ENCODE data around the gene CAMTA1. TPM values are rescaled to one million over a fixed set of nuclear protein-coding genes. Genes with fewer than 3 reads are reported as not detected.

The CAMTA1 gene
- total RNA-seq, 1 donor from 2014 or later: 63.8 TPM

DNA sequence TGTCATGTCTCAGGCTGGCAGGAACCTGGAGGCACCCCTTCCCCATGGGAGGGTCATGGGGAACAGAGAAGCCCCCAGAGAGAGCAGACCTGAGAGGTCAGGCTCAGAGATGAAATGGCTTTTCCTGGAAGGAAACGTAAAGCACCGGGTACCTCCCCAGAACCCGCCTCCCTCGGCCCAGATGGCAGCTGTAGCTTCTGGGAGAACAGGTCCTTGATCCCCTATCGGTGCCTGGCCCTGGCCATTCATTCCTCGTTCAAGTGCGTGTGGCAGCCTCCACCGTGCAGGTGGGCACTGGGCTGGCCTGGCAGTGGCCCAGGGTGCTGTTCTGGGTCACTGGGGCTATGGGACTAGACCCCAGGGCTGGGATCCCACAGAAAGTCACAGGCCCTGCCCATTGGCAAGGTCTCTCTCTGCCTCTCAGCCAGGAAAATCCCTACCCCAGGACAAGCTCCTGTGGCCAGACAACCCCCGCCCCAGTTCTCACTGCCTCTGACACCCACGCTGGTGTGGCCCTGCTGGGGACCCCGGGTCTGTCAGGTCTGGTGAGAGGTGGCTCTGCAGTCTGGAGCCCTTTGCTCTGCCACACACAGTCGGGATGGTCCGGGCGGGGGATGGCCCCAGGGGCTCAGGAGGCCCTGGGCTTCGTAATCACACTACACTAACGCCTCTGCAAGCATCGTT lies 802.7 kb downstream of the CAMTA1 start:
- TF ChIP-seq, protein P1, sequence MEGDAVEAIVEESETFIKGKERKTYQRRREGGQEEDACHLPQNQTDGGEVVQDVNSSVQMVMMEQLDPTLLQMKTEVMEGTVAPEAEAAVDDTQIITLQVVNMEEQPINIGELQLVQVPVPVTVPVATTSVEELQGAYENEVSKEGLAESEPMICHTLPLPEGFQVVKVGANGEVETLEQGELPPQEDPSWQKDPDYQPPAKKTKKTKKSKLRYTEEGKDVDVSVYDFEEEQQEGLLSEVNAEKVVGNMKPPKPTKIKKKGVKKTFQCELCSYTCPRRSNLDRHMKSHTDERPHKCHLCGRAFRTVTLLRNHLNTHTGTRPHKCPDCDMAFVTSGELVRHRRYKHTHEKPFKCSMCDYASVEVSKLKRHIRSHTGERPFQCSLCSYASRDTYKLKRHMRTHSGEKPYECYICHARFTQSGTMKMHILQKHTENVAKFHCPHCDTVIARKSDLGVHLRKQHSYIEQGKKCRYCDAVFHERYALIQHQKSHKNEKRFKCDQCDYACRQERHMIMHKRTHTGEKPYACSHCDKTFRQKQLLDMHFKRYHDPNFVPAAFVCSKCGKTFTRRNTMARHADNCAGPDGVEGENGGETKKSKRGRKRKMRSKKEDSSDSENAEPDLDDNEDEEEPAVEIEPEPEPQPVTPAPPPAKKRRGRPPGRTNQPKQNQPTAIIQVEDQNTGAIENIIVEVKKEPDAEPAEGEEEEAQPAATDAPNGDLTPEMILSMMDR (IDR thresholded peaks at IDR 0.05): no peak
- H3K4me3 Mint-ChIP-seq (ENCODE audit: unreplicated experiment): no peak overlapping the region
- no peaks in the 10 kb centered on the region for H3K9me3 Mint-ChIP-seq (ENCODE audit: low read depth)

DNA sequence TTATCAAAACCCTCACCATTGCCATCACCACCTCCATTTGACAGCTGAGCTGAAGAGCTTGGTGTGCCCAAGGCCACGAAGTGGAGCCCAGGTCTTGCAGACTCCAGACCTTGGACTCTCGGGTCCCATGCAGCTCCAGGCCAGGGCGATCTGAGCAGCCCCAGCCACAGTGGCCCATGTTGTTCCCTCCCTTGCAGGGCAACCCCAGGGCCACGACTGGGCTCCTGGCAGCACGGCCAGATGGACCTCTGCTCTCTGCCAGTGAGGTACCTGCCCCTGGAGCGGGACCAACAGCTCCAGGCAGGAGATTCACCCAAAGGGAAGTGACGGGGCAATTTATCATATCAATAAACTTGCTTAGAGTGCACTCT lies 803.2 kb downstream of the CAMTA1 start:
- TF ChIP-seq, protein P1 (IDR thresholded peaks at IDR 0.05): no peak
- Mint-ChIP-seq H3K27ac (ENCODE audit: unreplicated experiment) (no peak overlapping the region), H3K4me3 (ENCODE audit: unreplicated experiment) (no peak overlapping the region), H3K9me3 (ENCODE audit: low read depth) (no peaks in the 10 kb centered on the region), H3K27me3 (ENCODE audit: low read depth) (peaks cover 2% of the 10 kb centered on the region), H3K36me3 (ENCODE audit: low read depth) (no peaks in the 10 kb centered on the region), H3K4me1 (ENCODE audit: low read depth) (no peaks in the 10 kb centered on the region)
- DNase-seq (ENCODE audit: low spot score): peak; percentile 62

More for the DNA sequence above, 802.7 kb downstream of the CAMTA1 start:
- Mint-ChIP-seq H3K36me3 (ENCODE audit: low read depth) (no peaks in the 10 kb centered on the region), H3K27ac (ENCODE audit: unreplicated experiment) (no peak overlapping the region), H3K27me3 (ENCODE audit: low read depth) (no peaks in the 10 kb centered on the region), H3K4me1 (ENCODE audit: low read depth) (no peaks in the 10 kb centered on the region)
- peak; percentile 75 for DNase-seq (ENCODE audit: low spot score)

DNA sequence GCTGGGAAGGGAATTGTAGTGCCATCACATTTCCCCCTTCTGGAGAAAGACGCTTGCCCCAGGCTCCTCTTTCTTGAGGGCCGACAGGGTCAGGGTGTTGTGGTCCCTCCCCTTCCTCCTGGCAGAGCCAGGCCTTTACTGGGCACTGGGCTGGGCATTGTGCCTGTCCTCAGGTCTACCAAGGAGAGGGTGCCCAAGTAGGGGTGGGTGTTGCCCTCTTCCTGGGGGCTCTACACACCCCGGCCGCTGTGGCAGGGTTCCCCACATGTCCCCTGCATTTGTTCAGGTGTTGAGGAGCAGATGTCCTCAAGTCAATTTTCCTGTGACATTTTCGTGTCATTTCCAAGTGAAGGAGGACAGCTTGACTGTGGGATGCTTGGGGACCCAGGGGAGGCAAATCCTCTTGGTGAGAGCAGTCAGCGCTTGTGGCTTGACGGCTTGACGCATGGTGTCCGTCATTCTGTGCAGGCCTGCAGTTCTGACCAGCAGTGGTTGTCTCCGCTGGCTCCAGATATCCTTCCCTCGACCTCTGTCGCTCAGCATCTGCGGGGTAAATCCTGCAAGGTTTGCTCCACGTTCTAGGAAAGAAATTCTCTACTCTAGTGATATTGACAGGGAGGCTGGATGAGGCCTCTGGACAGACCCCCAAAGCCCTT lies 804.0 kb downstream of the CAMTA1 start:
- peak; percentile 64 for DNase-seq (ENCODE audit: low spot score)
- peaks cover 2% of the 10 kb centered on the region for H3K27me3 Mint-ChIP-seq (ENCODE audit: low read depth)
- H3K4me3 Mint-ChIP-seq (ENCODE audit: unreplicated experiment): no peak overlapping the region
- no peaks in the 10 kb centered on the region for H3K4me1 Mint-ChIP-seq (ENCODE audit: low read depth)
- H3K27ac Mint-ChIP-seq (ENCODE audit: unreplicated experiment): no peak overlapping the region
- H3K36me3 Mint-ChIP-seq (ENCODE audit: low read depth): no peaks in the 10 kb centered on the region
- H3K9me3 Mint-ChIP-seq (ENCODE audit: low read depth): no peaks in the 10 kb centered on the region
- TF ChIP-seq, protein P1 (IDR thresholded peaks at IDR 0.05): no peak

- TF ChIP-seq, protein P1 (IDR thresholded peaks at IDR 0.05): no peak
- Mint-ChIP-seq H3K27ac (ENCODE audit: unreplicated experiment) (no peak overlapping the region), H3K27me3 (ENCODE audit: low read depth) (peaks cover 8% of the 10 kb centered on the region), H3K9me3 (ENCODE audit: low read depth) (no peaks in the 10 kb centered on the region), H3K4me3 (ENCODE audit: unreplicated experiment) (no peak overlapping the region), H3K4me1 (ENCODE audit: low read depth) (no peaks in the 10 kb centered on the region), H3K36me3 (ENCODE audit: low read depth) (peaks cover 1% of the 10 kb centered on the region)
- DNase-seq (ENCODE audit: low spot score): peak; percentile 49
Observed at GRCh38 chr1:7589774-7590425, 804.6 kb downstream of the CAMTA1 start.

- peaks cover 8% of the 10 kb centered on the region for H3K27me3 Mint-ChIP-seq (ENCODE audit: low read depth)
- H3K36me3 Mint-ChIP-seq (ENCODE audit: low read depth): peaks cover 1% of the 10 kb centered on the region
- DNase-seq (ENCODE audit: low spot score): peak; percentile 25
- no peaks in the 10 kb centered on the region for H3K4me1 Mint-ChIP-seq (ENCODE audit: low read depth)
- no peak overlapping the region for H3K27ac Mint-ChIP-seq (ENCODE audit: unreplicated experiment)
- TF ChIP-seq, protein P1 (IDR thresholded peaks at IDR 0.05): no peak
- H3K9me3 Mint-ChIP-seq (ENCODE audit: low read depth): no peaks in the 10 kb centered on the region
- no peak overlapping the region for H3K4me3 Mint-ChIP-seq (ENCODE audit: unreplicated experiment)
Observed at GRCh38 chr1:7590426-7590790, 805.2 kb downstream of the CAMTA1 start.
